HepG2 (cell line): ENCODE data around the gene SPIRE1. TPM values are rescaled to one million over a fixed set of nuclear protein-coding genes. Genes with fewer than 3 reads are reported as not detected.

ENCODE experiments used
- CREM ChIP-seq, 2 experiments: sonication (generic) in 1 of 2; formaldehyde crosslinking in 1 of 2; IDR thresholded peaks; 2 replicates each; pipeline versions ENCODE4 v1.4.0 to v1.6.1; 2016 to 2020; ENCODE audit warnings: antibody characterized with exemption in 1 of 2, mild to moderate bottlenecking in 1 of 2, missing genetic modification reagents in 1 of 2
- FOXJ3 ChIP-seq: sonication (generic); formaldehyde crosslinking; IDR thresholded peaks from 2 replicates; pipeline ENCODE4 v1.4.0; 2020; ENCODE audit warnings: missing genetic modification reagents, mild to moderate bottlenecking, borderline replicate concordance
- HDAC6 ChIP-seq: fragments of 200-600 bp; sonication (generic); IDR thresholded peaks from 2 replicates; pipeline ENCODE4 v1.7.0; 2017; ENCODE audit warnings: mild to moderate bottlenecking, antibody characterized with exemption, low read length, low read depth
- HNRNPH1 ChIP-seq: fragments of 200-400 bp; formaldehyde crosslinking; optimal IDR thresholded peaks from 2 replicates; pipeline ENCODE3; 2017; ENCODE audit warnings: mild to moderate bottlenecking, low read depth, low read length
- LCORL ChIP-seq, 2 experiments: fragments of 450-650 bp in 1 of 2; sonication (generic) in 1 of 2; formaldehyde crosslinking in 1 of 2; IDR thresholded peaks; 2 replicates each; pipeline versions ENCODE4 v1.5.0 to v1.6.1; 2017 to 2020; ENCODE audit warnings: antibody characterized with exemption in 1 of 2, missing genetic modification reagents in 1 of 2
- MBD4 ChIP-seq: IDR thresholded peaks from 2 replicates; pipeline ENCODE4 v1.6.1; 2012; ENCODE audit warnings: low read length, inconsistent platforms, borderline replicate concordance
- MBNL3 ChIP-seq: fragments of 250-450 bp; sonication (Bioruptor Pico); conservative IDR thresholded peaks from 2 replicates; pipeline ENCODE4 v1.8.0; 2022; ENCODE audit warnings: mild to moderate bottlenecking, inconsistent platforms
- MED1 ChIP-seq: sonication (generic); formaldehyde crosslinking; IDR thresholded peaks from 2 replicates; pipeline ENCODE4 v1.4.0; 2020; ENCODE audit warnings: missing genetic modification reagents
- MLLT10 ChIP-seq: sonication (generic); formaldehyde crosslinking; IDR thresholded peaks from 2 replicates; pipeline ENCODE4 v1.4.0; 2020; ENCODE audit warnings: missing genetic modification reagents
- SIN3B ChIP-seq: fragments of 150-350 bp; IDR thresholded peaks from 2 replicates; pipeline ENCODE4 v1.6.1; 2014; ENCODE audit warnings: low read length
- SIX1 ChIP-seq: sonication (generic); formaldehyde crosslinking; IDR thresholded peaks from 2 replicates; pipeline ENCODE4 v1.4.0; 2020; ENCODE audit warnings: missing genetic modification reagents, borderline replicate concordance
- SIX4 ChIP-seq: sonication (generic); formaldehyde crosslinking; IDR thresholded peaks from 2 replicates; pipeline ENCODE4 v1.4.0; 2020; ENCODE audit warnings: missing genetic modification reagents
- SMAD1 ChIP-seq: sonication (generic); formaldehyde crosslinking; IDR thresholded peaks from 2 replicates; pipeline ENCODE4 v1.4.0; 2020; ENCODE audit warnings: missing genetic modification reagents, low read depth, mild to moderate bottlenecking, borderline replicate concordance
- SNAPC2 ChIP-seq: sonication (generic); formaldehyde crosslinking; IDR thresholded peaks from 2 replicates; pipeline ENCODE4 v1.8.1; 2022; ENCODE audit warnings: mild to moderate bottlenecking, missing genetic modification reagents
- ZNF337 ChIP-seq: sonication (generic); formaldehyde crosslinking; IDR thresholded peaks from 2 replicates; pipeline ENCODE4 v1.5.1; 2020; ENCODE audit warnings: missing genetic modification reagents, low read depth, mild to moderate bottlenecking, borderline replicate concordance
- ZNF432 ChIP-seq: sonication (generic); formaldehyde crosslinking; IDR thresholded peaks from 2 replicates; pipeline ENCODE4 v1.5.0; 2020; ENCODE audit warnings: missing genetic modification reagents, mild to moderate bottlenecking, borderline replicate concordance
- ZNF616 ChIP-seq: sonication (generic); formaldehyde crosslinking; IDR thresholded peaks from 2 replicates; pipeline ENCODE4 v1.5.0; 2020; ENCODE audit warnings: low read depth, mild to moderate bottlenecking, missing genetic modification reagents
- ZNF660 ChIP-seq: sonication (generic); formaldehyde crosslinking; IDR thresholded peaks from 2 replicates; pipeline ENCODE4 v1.5.1; 2020; ENCODE audit warnings: mild to moderate bottlenecking, low read depth, missing genetic modification reagents, borderline replicate concordance
- ZNF768 ChIP-seq: sonication (generic); formaldehyde crosslinking; IDR thresholded peaks from 2 replicates; pipeline ENCODE4 v1.4.0; 2020; ENCODE audit warnings: missing genetic modification reagents
- polyA plus RNA-seq, 8 experiments: library from polyadenylated mRNA; depleted of rRNA in 3 of 8; stranded (reverse) in 7 of 8; unstranded in 1 of 8; fragments of >200 nt; fragmentation: Illumina TruSeq in 4 of 8; extraction: Trizol in 4 of 8; gene quantifications; 2 replicates each; pipeline versions ENCODE4 v1.2.1 to v1.2.3, GENCODE V29; 2011 to 2016; ENCODE audit warnings: low read depth in 4 of 8, missing spikeins in 1 of 8, mixed read lengths in 1 of 8; ENCODE audit not compliant: insufficient read depth in 1 of 8
- total RNA-seq, 5 experiments: library from RNA; depleted of rRNA; stranded (reverse); fragments of >200 nt; fragmentation: Illumina TruSeq; extraction: Trizol; gene quantifications; 2 replicates each; pipeline ENCODE4 v1.2.3, GENCODE V29; 2016; ENCODE audit warnings: low read depth in 1 of 5
- TF ChIP-seq, protein P1 (sequence below): IDR thresholded peaks from 2 replicates; pipeline ENCODE4 v1.6.1; 2016; ENCODE audit warnings: missing biosample characterization, missing genetic modification reagents, low read depth
- TF ChIP-seq, protein P2 (sequence below): IDR thresholded peaks from 2 replicates; pipeline ENCODE4 v1.6.1; 2018; ENCODE audit warnings: missing genetic modification reagents, mild to moderate bottlenecking, missing compliant biosample characterization
- TF ChIP-seq, protein P3 (sequence below): sonication (generic); formaldehyde crosslinking; IDR thresholded peaks from 2 replicates; pipeline ENCODE4 v1.4.0; 2020; ENCODE audit warnings: missing genetic modification reagents, borderline replicate concordance
- TF ChIP-seq, protein P4 (sequence below): sonication (generic); formaldehyde crosslinking; IDR thresholded peaks from 2 replicates; pipeline ENCODE4 v1.8.1; 2023; ENCODE audit warnings: mild to moderate bottlenecking, missing genetic modification reagents

SPIRE1 gene
- total and polyA plus RNA-seq, 2 of the 13 experiments (the other 11 are each of a cell fraction or from before 2014, with no cell fraction given): 9.9 to 21.3 TPM

DNA sequence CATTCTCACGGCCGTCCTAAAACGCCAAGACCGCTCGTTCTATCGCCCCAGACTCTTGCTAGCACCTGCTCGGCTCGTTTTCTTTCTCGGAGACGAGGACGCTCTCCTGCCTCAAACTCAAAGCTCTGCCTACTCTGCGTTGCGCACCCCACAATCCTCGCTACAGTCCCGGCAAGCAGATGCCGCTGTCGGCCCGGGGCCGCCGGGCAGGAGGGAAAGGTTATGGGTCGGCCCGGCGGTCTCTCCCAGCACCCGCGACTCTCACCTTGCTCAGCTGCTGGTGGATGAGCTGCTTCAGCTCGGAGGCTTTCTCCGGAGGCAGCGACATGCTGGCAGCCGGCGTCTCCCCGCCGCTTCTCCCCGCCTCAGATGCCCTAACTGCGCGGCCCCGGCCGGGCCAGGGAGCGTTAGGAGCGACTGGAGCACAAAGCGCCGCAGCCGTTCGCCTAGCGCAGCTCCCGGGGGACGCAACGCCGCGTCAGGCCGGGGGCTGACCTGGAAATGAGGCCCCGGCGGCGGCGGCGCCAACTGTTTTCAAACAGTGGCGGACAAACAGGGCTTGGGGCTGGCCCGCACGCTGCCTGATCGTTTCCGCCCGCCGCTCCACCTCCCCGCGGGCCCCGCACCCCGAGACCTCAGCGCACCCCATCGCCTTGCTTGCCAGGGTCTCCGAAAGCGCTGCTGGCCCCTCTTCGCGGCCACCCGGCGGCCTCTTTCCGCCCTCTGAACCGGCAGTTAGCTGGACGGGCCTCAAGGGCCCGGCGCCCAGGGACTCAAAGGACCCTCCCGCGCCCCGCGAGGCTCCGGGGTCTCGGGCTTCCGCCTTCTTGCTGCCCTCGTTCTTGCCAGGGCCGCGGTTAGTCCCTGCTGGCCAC, 44.6 kb upstream of the SPIRE1 start, which contains the start of the genes CEP76 and PSMG2 (continued):
- peak; percentile 49; the same call in 1 of the 2 replicates for TF ChIP-seq SNAPC2 (CRISPR knock-in tag)
- TF ChIP-seq, protein P1, sequence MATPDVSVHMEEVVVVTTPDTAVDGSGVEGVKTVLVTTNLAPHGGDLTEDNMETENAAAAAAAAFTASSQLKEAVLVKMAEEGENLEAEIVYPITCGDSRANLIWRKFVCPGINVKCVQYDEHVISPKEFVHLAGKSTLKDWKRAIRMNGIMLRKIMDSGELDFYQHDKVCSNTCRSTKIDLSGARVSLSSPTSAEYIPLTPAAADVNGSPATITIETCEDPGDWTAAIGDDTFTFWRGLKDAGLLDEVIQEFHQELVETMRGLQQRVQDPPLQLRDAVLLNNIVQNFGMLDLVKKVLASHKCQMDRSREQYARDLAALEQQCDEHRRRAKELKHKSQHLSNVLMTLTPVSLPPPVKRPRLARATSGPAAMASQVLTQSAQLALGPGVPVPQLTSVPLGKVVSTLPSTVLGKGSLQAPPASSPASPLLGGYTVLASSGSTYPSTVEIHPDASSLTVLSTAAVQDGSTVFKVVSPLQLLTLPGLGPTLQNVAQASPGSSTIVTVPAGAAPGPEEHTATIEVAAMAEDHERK (CRISPR knock-in tag): peak; percentile 53; the same call in 1 of the 2 replicates
- TF ChIP-seq, protein P2, sequence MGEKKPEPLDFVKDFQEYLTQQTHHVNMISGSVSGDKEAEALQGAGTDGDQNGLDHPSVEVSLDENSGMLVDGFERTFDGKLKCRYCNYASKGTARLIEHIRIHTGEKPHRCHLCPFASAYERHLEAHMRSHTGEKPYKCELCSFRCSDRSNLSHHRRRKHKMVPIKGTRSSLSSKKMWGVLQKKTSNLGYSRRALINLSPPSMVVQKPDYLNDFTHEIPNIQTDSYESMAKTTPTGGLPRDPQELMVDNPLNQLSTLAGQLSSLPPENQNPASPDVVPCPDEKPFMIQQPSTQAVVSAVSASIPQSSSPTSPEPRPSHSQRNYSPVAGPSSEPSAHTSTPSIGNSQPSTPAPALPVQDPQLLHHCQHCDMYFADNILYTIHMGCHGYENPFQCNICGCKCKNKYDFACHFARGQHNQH (CRISPR knock-in tag): peak; percentile 59; the same call in 1 of the 2 replicates
- TF ChIP-seq MBD4: no peak
- no peak for TF ChIP-seq ZNF660 (CRISPR knock-in tag)
- peak; percentile 65; the same call in 1 of the 2 replicates for TF ChIP-seq ZNF768 (CRISPR knock-in tag)
- TF ChIP-seq LCORL (IDR thresholded peaks at IDR 0.05): no peak
- peak; percentile 62 for TF ChIP-seq LCORL (CRISPR knock-in tag; IDR thresholded peaks at IDR 0.05)
- TF ChIP-seq, protein P3, sequence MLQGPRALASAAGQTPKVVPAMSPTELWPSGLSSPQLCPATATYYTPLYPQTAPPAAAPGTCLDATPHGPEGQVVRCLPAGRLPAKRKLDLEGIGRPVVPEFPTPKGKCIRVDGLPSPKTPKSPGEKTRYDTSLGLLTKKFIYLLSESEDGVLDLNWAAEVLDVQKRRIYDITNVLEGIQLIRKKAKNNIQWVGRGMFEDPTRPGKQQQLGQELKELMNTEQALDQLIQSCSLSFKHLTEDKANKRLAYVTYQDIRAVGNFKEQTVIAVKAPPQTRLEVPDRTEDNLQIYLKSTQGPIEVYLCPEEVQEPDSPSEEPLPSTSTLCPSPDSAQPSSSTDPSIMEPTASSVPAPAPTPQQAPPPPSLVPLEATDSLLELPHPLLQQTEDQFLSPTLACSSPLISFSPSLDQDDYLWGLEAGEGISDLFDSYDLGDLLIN: peak; percentile 10; the same call in 1 of the 2 replicates
- TF ChIP-seq CREM (IDR thresholded peaks at IDR 0.05): peak; percentile 51; the same call in 1 of the 2 replicates
- TF ChIP-seq CREM (CRISPR knock-in tag; IDR thresholded peaks at IDR 0.05): no peak
- peak; percentile 35; the same call in 1 of the 2 replicates for TF ChIP-seq SIX4
- no peak for TF ChIP-seq ZNF432
- peak; percentile 96; the same call in 1 of the 2 replicates for TF ChIP-seq HDAC6
- peak; percentile 15; the same call in 1 of the 2 replicates for TF ChIP-seq SIN3B
- TF ChIP-seq ZNF616 (CRISPR knock-in tag): no peak
- no peak for TF ChIP-seq MBNL3 (CRISPR knock-in tag)
- TF ChIP-seq HNRNPH1: no peak
- TF ChIP-seq SMAD1 (CRISPR knock-in tag): peak; percentile 7; the same call in 1 of the 2 replicates
- no peak for TF ChIP-seq MLLT10 (CRISPR knock-in tag)
- no peak for TF ChIP-seq SIX1 (CRISPR knock-in tag)
- TF ChIP-seq FOXJ3 (CRISPR knock-in tag): no peak; the same call in 1 of the 2 replicates
- peak; percentile 44; the same call in 1 of the 2 replicates for TF ChIP-seq MED1 (CRISPR knock-in tag)
- TF ChIP-seq ZNF337: 0 out of 2 replicates have a peak, but pooled peaks have one; percentile 54
- TF ChIP-seq, protein P4, sequence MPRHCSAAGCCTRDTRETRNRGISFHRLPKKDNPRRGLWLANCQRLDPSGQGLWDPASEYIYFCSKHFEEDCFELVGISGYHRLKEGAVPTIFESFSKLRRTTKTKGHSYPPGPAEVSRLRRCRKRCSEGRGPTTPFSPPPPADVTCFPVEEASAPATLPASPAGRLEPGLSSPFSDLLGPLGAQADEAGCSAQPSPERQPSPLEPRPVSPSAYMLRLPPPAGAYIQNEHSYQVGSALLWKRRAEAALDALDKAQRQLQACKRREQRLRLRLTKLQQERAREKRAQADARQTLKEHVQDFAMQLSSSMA: no peak
